Measurements from ENCODE around the gene OBSCN. TPM values are rescaled to one million over a fixed set of nuclear protein-coding genes. Genes with fewer than 3 reads are reported as not detected.

Gene OBSCN
- total and polyA plus RNA-seq, 4 donors = 0.54 to 5.6 (median 2.7) TPM

GRCh38 chr1:228158151-228159007, 49.5 kb upstream of the OBSCN start:
- no peaks in the 10 kb centered on the region for H3K36me3 ChIP-seq (ENCODE audit: control insufficient read depth in 4 of 4, insufficient read depth in 3 of 4, low read depth in 1 of 4, low read length in 3 of 4)
- no peak for DNase-seq (ENCODE audit: low spot score)
- no peaks in the 10 kb centered on the region for H3K9me3 ChIP-seq (ENCODE audit: control insufficient read depth in 4 of 4, low read length in 3 of 4)
- peaks cover 0 to 13% (median 0%) of the 10 kb centered on the region in 4 donors for H3K4me1 ChIP-seq (ENCODE audit: control insufficient read depth in 4 of 4, insufficient read depth in 4 of 4, low read length in 3 of 4)
- no peaks in the 10 kb centered on the region for H3K27me3 ChIP-seq (ENCODE audit: control insufficient read depth in 4 of 4, insufficient read depth in 4 of 4, low read length in 3 of 4)
- 32% methylated on average over 98 of the region's 98 CpGs for WGBS
- H3K4me3 ChIP-seq (ENCODE audit: low read depth in 1 of 3, low read length in 3 of 3) = no peak overlapping the region
- no peak for TF ChIP-seq EGR1 (IDR thresholded peaks at IDR 0.05; ENCODE audit: low read depth in 2 of 2)
- no peak overlapping the region for H3K27ac ChIP-seq (ENCODE audit: low read depth in 1 of 2, low read length in 2 of 2)
- H3K9ac ChIP-seq (ENCODE audit: low read depth in 1 of 2, low read length in 2 of 2) = no peak overlapping the region

GRCh38 chr1:228159008-228159665, 48.7 kb upstream of the OBSCN start:
- no peaks in the 10 kb centered on the region for H3K9me3 ChIP-seq (ENCODE audit: control insufficient read depth in 4 of 4, low read length in 3 of 4)
- H3K27me3 ChIP-seq (ENCODE audit: control insufficient read depth in 4 of 4, insufficient read depth in 4 of 4, low read length in 3 of 4) = no peaks in the 10 kb centered on the region
- 76% methylated on average over 14 of the region's 14 CpGs for WGBS
- TF ChIP-seq ATF3 (IDR thresholded peaks at IDR 0.05) = no peak
- no peak for TF ChIP-seq REST (IDR thresholded peaks at IDR 0.05)
- TF ChIP-seq HNF4A (conservative IDR thresholded peaks at IDR 0.05) = no peak
- no peak for TF ChIP-seq GABPA (IDR thresholded peaks at IDR 0.05 in 1 of 2, conservative IDR thresholded peaks at IDR 0.05 in 1 of 2)
- no peak for TF ChIP-seq RXRA (IDR thresholded peaks at IDR 0.05)
- TF ChIP-seq FOXA2 (IDR thresholded peaks at IDR 0.05) = no peak
- no peak for TF ChIP-seq CTCF (IDR thresholded peaks at IDR 0.05; ENCODE audit: low read depth, low read length, missing input control)
- no peak for TF ChIP-seq NR2F2 (IDR thresholded peaks at IDR 0.05)
- no peak for TF ChIP-seq YY1 (IDR thresholded peaks at IDR 0.05)
- TF ChIP-seq ZBTB33 (IDR thresholded peaks at IDR 0.05) = no peak
- TF ChIP-seq SP1 (IDR thresholded peaks at IDR 0.05) = no peak
- TF ChIP-seq RAD21 (IDR thresholded peaks at IDR 0.05) = no peak
- no peak for TF ChIP-seq TAF1 (conservative IDR thresholded peaks at IDR 0.05)
- no peak for TF ChIP-seq EGR1 (IDR thresholded peaks at IDR 0.05; ENCODE audit: low read depth in 2 of 2)
- no peak for TF ChIP-seq MAX (IDR thresholded peaks at IDR 0.05)
- TF ChIP-seq FOXA1 (IDR thresholded peaks at IDR 0.05) = no peak
- no peak for TF ChIP-seq HNF4G (IDR thresholded peaks at IDR 0.05)
- TF ChIP-seq JUND (IDR thresholded peaks at IDR 0.05) = no peak
- no peak overlapping the region for H3K27ac ChIP-seq (ENCODE audit: low read depth in 1 of 2, low read length in 2 of 2)
- no peak overlapping the region for H3K4me3 ChIP-seq (ENCODE audit: low read depth in 1 of 3, low read length in 3 of 3)
- H3K9ac ChIP-seq (ENCODE audit: low read depth in 1 of 2, low read length in 2 of 2) = no peak overlapping the region
- DNase-seq (ENCODE audit: low spot score) = no peak
- no peaks in the 10 kb centered on the region for H3K36me3 ChIP-seq (ENCODE audit: control insufficient read depth in 4 of 4, insufficient read depth in 3 of 4, low read depth in 1 of 4, low read length in 3 of 4)
- H3K4me1 ChIP-seq (ENCODE audit: control insufficient read depth in 4 of 4, insufficient read depth in 4 of 4, low read length in 3 of 4) = peaks cover 0 to 13% (median 0%) of the 10 kb centered on the region in 4 donors
